Lung (tissue), 12 donors: ENCODE measurements around the gene PBRM1. TPM values are rescaled to one million over a fixed set of nuclear protein-coding genes. Genes with fewer than 3 reads are reported as not detected.

Experiments
- ATAC-seq: fragments of 200-7000 bp; cut with Tn5 transposase; one replicate; pipeline ENCODE4 v1.9.1; 2020; ENCODE audit warnings: moderate number of reproducible peaks; ENCODE audit not compliant: insufficient read depth, low FRiP score
- DNase-seq, 3 donors: peaks; one replicate each; pipeline ENCODE4 v3.0.0-alpha.2; 2013 to 2017
- H3K27ac ChIP-seq, 2 donors: one replicate each; pipeline ENCODE4 v1.5.1; 2013; ENCODE audit warnings: mild to moderate bottlenecking in 2 of 2, moderate library complexity in 2 of 2, control low read depth in 1 of 2, inconsistent platforms in 1 of 2, low read depth in 1 of 2, low read length in 1 of 2
- H3K27me3 ChIP-seq, 3 donors: one replicate each; pipeline ENCODE4 v1.5.1; 2013; ENCODE audit warnings: low read length in 2 of 3; ENCODE audit not compliant: control insufficient read depth in 3 of 3, insufficient read depth in 3 of 3
- H3K36me3 ChIP-seq, 4 donors: one replicate each; pipeline ENCODE4 v1.5.1; 2013; ENCODE audit warnings: low read length in 4 of 4, mild to moderate bottlenecking in 1 of 4, moderate library complexity in 1 of 4; ENCODE audit not compliant: control insufficient read depth in 4 of 4, insufficient read depth in 4 of 4
- H3K4me1 ChIP-seq, 5 donors: one replicate each; pipeline ENCODE4 v1.5.1; 2013; ENCODE audit warnings: low read length in 5 of 5, mild to moderate bottlenecking in 2 of 5, moderate library complexity in 1 of 5; ENCODE audit not compliant: control insufficient read depth in 5 of 5, insufficient read depth in 5 of 5
- H3K4me3 ChIP-seq: one replicate; pipeline ENCODE4 v1.5.1; 2013; ENCODE audit warnings: mild to moderate bottlenecking, control low read depth, moderate library complexity
- H3K9ac ChIP-seq, 2 donors: one replicate each; pipeline ENCODE4 v1.5.1; 2013; ENCODE audit warnings: low read length in 2 of 2, control low read depth in 1 of 2; ENCODE audit not compliant: insufficient read depth in 1 of 2
- H3K9me3 ChIP-seq, 4 donors: one replicate each; pipeline ENCODE4 v1.5.1; 2013; ENCODE audit warnings: low read length in 3 of 4, mild to moderate bottlenecking in 1 of 4, moderate library complexity in 1 of 4; ENCODE audit not compliant: control insufficient read depth in 4 of 4, insufficient read depth in 3 of 4
- WGBS, 2 donors: extraction: QIAGEN DNeasy Blood & Tissue Kit; methylation state at CpG; one replicate each; pipeline ENCODE4 v1.1.7; 2013; 5-methylcytosine and 5-hydroxymethylcytosine counted together
- polyA plus RNA-seq, 2 donors: library from polyadenylated mRNA; stranded (reverse); fragments of 200-250 nt; gene quantifications; one replicate each; pipeline ENCODE4 v1.2.1, GENCODE V29; 2013
- total RNA-seq, 2 donors: library from RNA; depleted of rRNA in 1 of 2; stranded (reverse); fragments of >200 nt in 1 of 2; gene quantifications; one replicate each; pipeline ENCODE4 v1.2.1, GENCODE V29; 2014 to 2021
- TF ChIP-seq, protein P1 (sequence below): IDR thresholded peaks from 2 replicates; pipeline ENCODE4 v1.5.1; 2012; ENCODE audit warnings: mild to moderate bottlenecking; ENCODE audit errors: control extremely low read depth, extremely low read depth
- donor health status: control.
- donor health status: control.
- donor health status: Bipolar disorder and iron deficiency.
- donor health status: healthy.
- donor health status: DM: yes; HTN: yes; CAD: no.

The PBRM1 gene
- total and polyA plus RNA-seq, 4 donors: 9.8 to 92.8 (median 40.7) TPM

DNA sequence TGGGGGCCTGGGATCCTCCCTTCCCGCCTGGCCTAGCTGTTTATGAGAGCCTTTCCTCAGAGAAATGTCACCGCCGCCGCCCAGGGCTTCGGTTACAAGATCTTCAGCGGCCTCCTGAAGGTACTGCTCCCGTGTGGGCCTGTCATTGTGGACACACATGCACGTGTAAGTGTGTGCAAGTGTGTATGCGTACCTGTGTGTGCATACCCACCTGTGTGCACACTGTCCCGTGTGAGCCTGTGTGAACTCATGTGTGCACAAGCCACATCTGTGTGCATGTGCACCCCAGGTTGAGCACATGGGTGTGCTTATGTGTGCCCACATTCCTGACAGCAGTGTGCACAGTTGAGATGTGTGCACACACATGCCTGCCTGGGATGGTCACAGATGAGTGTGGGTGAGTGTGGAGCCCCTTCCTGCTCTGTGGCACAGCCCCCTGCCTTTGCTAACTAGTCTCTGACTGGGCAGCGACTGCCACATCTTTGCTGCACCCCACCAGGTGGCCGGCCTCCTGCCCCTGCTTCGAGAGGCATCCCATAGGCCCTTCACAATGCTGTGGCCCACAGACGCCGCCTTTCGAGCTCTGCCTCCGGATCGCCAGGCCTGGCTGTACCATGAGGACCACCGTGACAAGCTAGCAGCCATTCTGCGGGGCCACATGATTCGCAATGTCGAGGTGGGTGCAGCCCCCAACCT lies 166.1 kb downstream of the PBRM1 start:
- no peak for DNase-seq
- Histone ChIP-seq H3K27me3 (no peaks in the 10 kb centered on the region), H3K4me1 (peaks cover 0 to 10% (median 4%) of the 10 kb centered on the region in 5 donors), H3K9me3 (no peaks in the 10 kb centered on the region), H3K9ac (no peak overlapping the region), H3K27ac (no peak overlapping the region), H3K4me3 (no peak overlapping the region), H3K36me3 (peaks cover 0 to 38% (median 9%) of the 10 kb centered on the region in 4 donors)
- no peak for ATAC-seq
- TF ChIP-seq, protein P1, sequence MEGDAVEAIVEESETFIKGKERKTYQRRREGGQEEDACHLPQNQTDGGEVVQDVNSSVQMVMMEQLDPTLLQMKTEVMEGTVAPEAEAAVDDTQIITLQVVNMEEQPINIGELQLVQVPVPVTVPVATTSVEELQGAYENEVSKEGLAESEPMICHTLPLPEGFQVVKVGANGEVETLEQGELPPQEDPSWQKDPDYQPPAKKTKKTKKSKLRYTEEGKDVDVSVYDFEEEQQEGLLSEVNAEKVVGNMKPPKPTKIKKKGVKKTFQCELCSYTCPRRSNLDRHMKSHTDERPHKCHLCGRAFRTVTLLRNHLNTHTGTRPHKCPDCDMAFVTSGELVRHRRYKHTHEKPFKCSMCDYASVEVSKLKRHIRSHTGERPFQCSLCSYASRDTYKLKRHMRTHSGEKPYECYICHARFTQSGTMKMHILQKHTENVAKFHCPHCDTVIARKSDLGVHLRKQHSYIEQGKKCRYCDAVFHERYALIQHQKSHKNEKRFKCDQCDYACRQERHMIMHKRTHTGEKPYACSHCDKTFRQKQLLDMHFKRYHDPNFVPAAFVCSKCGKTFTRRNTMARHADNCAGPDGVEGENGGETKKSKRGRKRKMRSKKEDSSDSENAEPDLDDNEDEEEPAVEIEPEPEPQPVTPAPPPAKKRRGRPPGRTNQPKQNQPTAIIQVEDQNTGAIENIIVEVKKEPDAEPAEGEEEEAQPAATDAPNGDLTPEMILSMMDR: no peak
- WGBS, 2 donors: 93% methylated on average over 22 of the region's 22 CpGs

- Histone ChIP-seq H3K36me3 (peaks cover 0 to 31% (median 3%) of the 10 kb centered on the region in 4 donors), H3K9ac (no peak overlapping the region), H3K27me3 (no peaks in the 10 kb centered on the region), H3K4me1 (peaks cover 0 to 7% (median 0%) of the 10 kb centered on the region in 5 donors), H3K27ac (no peak overlapping the region), H3K4me3 (peak overlapping the region; percentile 7), H3K9me3 (no peaks in the 10 kb centered on the region)
- no peak for DNase-seq
- WGBS, 2 donors: 70 to 74% methylated on average over 44 to 50 of the region's 50 CpGs
- TF ChIP-seq, protein P1: no peak
- no peak for ATAC-seq
These were observed 166.8 kb downstream of the PBRM1 start for GRCh38 chr3:52518723-52519444.

- no peak for ATAC-seq
- 88 to 96% methylated on average over 25 of the region's 25 CpGs for WGBS, 2 donors
- Histone ChIP-seq H3K4me3 (peak overlapping the region; percentile 7), H3K27ac (no peak overlapping the region), H3K9ac (no peak overlapping the region), H3K36me3 (peaks cover 0 to 24% (median 2%) of the 10 kb centered on the region in 4 donors), H3K27me3 (no peaks in the 10 kb centered on the region), H3K4me1 (peaks cover 0 to 7% (median 0%) of the 10 kb centered on the region in 5 donors), H3K9me3 (no peaks in the 10 kb centered on the region)
- TF ChIP-seq, protein P1: no peak
- DNase-seq: no peak
These were observed 167.7 kb downstream of the PBRM1 start for GRCh38 chr3:52517796-52518722.
